ENCODE measurements around the gene MYLIP. TPM values are rescaled to one million over a fixed set of nuclear protein-coding genes. Genes with fewer than 3 reads are reported as not detected.

Gene MYLIP
- total RNA-seq, 1 experiment from 2014 or later: 48.1 TPM

DNA sequence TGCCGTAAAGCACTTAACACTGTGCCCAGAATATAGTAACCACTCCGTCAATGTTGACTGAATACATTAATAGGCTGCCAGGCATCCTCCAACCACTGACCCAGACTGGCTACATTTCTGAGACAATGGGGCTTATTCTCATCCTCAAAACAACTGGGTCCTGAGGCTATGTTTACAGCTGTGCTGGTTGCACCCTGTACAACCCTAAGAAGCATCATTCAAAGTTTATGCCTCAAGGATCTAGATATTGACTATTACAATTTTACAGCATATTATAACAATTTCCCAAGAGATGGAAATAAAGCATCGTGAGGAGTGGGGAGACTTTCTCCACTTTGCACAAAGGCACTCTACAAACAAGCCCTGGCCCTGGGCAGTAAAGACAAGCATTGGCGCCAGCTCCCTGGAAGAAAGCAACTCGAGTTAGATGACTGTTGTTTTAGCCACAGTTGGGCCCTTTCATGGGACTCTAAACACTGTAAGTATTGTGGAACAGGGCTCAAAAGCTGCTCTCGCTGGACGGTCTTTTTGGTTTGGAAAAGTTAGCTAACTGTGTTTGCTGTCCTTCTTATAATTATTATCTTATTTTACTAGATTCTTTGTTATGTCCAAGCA is 30.2 kb downstream of the MYLIP start:
- intact Hi-C loops (cut with micrococcal nuclease; ENCODE audit: unreplicated experiment): no loop called here
- H3K27ac Mint-ChIP-seq (ENCODE audit: unreplicated experiment): no peak overlapping the region
- no peak overlapping the region for H3K4me3 ChIP-seq (ENCODE audit: low read depth, low read length)
- no peaks in the 10 kb centered on the region for H3K27me3 ChIP-seq (replicated peaks; ENCODE audit: control insufficient read depth, insufficient read depth, low read length)
- POLR2A ChIA-PET: interaction anchor here (0.9 kb wide), 1 partner anchor 31 kb away, joined by 3 read pairs; the partner anchor contains the start of gene MYLIP
- peaks cover 2% of the 10 kb centered on the region for H3K36me3 ChIP-seq (ENCODE audit: control insufficient read depth, insufficient read depth, low read length)
- H3K9me3 ChIP-seq: peaks cover 3% of the 10 kb centered on the region; the same call in 1 of the 2 replicates
- no peaks in the 10 kb centered on the region for H3K27me3 Mint-ChIP-seq (ENCODE audit: insufficient read depth, unreplicated experiment)
- no peaks in the 10 kb centered on the region for H3K9me3 Mint-ChIP-seq (ENCODE audit: unreplicated experiment)
- H3K4me1 Mint-ChIP-seq (ENCODE audit: low read depth, unreplicated experiment): peaks cover 13% of the 10 kb centered on the region
- BruUV-seq (replicated peaks): no TSS peak
- peaks cover 10% of the 10 kb centered on the region; the same call in 1 of the 2 replicates for H3K4me1 ChIP-seq
- TF ChIP-seq, protein P1, sequence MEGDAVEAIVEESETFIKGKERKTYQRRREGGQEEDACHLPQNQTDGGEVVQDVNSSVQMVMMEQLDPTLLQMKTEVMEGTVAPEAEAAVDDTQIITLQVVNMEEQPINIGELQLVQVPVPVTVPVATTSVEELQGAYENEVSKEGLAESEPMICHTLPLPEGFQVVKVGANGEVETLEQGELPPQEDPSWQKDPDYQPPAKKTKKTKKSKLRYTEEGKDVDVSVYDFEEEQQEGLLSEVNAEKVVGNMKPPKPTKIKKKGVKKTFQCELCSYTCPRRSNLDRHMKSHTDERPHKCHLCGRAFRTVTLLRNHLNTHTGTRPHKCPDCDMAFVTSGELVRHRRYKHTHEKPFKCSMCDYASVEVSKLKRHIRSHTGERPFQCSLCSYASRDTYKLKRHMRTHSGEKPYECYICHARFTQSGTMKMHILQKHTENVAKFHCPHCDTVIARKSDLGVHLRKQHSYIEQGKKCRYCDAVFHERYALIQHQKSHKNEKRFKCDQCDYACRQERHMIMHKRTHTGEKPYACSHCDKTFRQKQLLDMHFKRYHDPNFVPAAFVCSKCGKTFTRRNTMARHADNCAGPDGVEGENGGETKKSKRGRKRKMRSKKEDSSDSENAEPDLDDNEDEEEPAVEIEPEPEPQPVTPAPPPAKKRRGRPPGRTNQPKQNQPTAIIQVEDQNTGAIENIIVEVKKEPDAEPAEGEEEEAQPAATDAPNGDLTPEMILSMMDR (IDR thresholded peaks at IDR 0.05; ENCODE audit: insufficient read depth in 1 of 2, low read depth in 1 of 2, low read length in 1 of 2, severe bottlenecking in 1 of 2, unreplicated experiment in 1 of 2): no peak
- CTCF ChIA-PET: no interaction called here
- no peak for DNase-seq
- H3K36me3 Mint-ChIP-seq (ENCODE audit: insufficient read depth, unreplicated experiment): peaks cover 18% of the 10 kb centered on the region
- H3K4me3 Mint-ChIP-seq (ENCODE audit: unreplicated experiment): no peak overlapping the region

DNA sequence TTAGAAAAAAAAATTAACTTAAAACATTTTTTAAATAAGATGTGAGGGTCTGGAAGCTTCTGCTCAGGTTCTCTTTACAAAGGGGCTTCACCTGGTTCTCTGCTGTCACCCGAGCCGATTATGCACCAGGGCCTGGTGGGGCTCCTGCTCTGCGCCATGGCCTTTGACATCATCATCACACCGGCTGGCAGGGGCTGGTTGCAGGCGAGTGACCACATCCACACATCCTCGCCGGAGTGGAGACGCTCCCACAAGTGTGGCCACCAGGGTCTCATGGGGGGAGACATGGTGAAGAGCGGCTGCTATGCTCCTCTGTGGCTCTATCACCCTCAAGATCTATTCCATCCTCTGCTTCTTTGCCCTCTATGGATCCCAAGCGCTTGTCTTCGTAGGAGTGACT is 31.9 kb downstream of the MYLIP start:
- intact Hi-C loops (cut with micrococcal nuclease; ENCODE audit: unreplicated experiment): no loop called here
- TF ChIP-seq, protein P1 (IDR thresholded peaks at IDR 0.05; ENCODE audit: insufficient read depth in 1 of 2, low read depth in 1 of 2, low read length in 1 of 2, severe bottlenecking in 1 of 2, unreplicated experiment in 1 of 2): no peak
- no TSS peak for BruUV-seq (replicated peaks)
- no peaks in the 10 kb centered on the region for H3K27me3 ChIP-seq (replicated peaks; ENCODE audit: control insufficient read depth, insufficient read depth, low read length)
- H3K4me1 ChIP-seq: peaks cover 25% of the 10 kb centered on the region
- H3K9me3 ChIP-seq: peaks cover 3% of the 10 kb centered on the region; the same call in 1 of the 2 replicates
- POLR2A ChIA-PET: no interaction called here
- no peak overlapping the region for H3K4me3 ChIP-seq (ENCODE audit: low read depth, low read length)
- H3K9me3 Mint-ChIP-seq (ENCODE audit: unreplicated experiment): no peaks in the 10 kb centered on the region
- no peaks in the 10 kb centered on the region for H3K27me3 Mint-ChIP-seq (ENCODE audit: insufficient read depth, unreplicated experiment)
- CTCF ChIA-PET: no interaction called here
- H3K27ac Mint-ChIP-seq (ENCODE audit: unreplicated experiment): peak overlapping the region; percentile 11
- DNase-seq: no peak
- peaks cover 8% of the 10 kb centered on the region for H3K36me3 Mint-ChIP-seq (ENCODE audit: insufficient read depth, unreplicated experiment)
- H3K36me3 ChIP-seq (ENCODE audit: control insufficient read depth, insufficient read depth, low read length): no peaks in the 10 kb centered on the region; the same call in 1 of the 2 replicates
- H3K4me3 Mint-ChIP-seq (ENCODE audit: unreplicated experiment): no peak overlapping the region
- peaks cover 21% of the 10 kb centered on the region for H3K4me1 Mint-ChIP-seq (ENCODE audit: low read depth, unreplicated experiment)

DNA sequence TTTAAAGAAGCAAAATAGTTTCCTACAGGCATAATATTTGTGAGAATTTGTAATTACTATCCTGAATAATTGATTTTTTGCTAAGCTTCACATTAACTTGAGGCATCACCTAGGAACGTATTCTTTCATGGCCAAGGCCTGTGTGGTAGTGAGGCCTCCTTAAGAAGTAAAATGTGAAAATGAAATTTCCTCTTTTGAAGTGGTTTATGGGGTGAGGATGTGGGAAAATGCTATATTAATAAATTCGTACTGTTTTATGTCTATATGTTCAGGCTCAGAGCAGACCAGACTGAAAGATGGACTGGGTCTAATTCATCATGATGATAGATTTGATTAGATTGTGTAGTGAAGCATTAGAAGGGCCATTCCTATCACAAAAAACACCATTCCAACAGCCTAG is 33.1 kb downstream of the MYLIP start:
- Histone ChIP-seq H3K4me3 (ENCODE audit: low read depth, low read length) (no peak overlapping the region), H3K4me1 (peaks cover 34% of the 10 kb centered on the region), H3K36me3 (ENCODE audit: control insufficient read depth, insufficient read depth, low read length) (no peaks in the 10 kb centered on the region), H3K9me3 (no peaks in the 10 kb centered on the region), H3K27me3 (replicated peaks; ENCODE audit: control insufficient read depth, insufficient read depth, low read length) (no peaks in the 10 kb centered on the region)
- H3K36me3 Mint-ChIP-seq (ENCODE audit: insufficient read depth, unreplicated experiment): peaks cover 8% of the 10 kb centered on the region
- CTCF ChIA-PET: no interaction called here
- DNase-seq: no peak
- H3K4me3 Mint-ChIP-seq (ENCODE audit: unreplicated experiment): no peak overlapping the region
- H3K4me1 Mint-ChIP-seq (ENCODE audit: low read depth, unreplicated experiment): peaks cover 33% of the 10 kb centered on the region
- H3K27ac Mint-ChIP-seq (ENCODE audit: unreplicated experiment): no peak overlapping the region
- no peaks in the 10 kb centered on the region for H3K27me3 Mint-ChIP-seq (ENCODE audit: insufficient read depth, unreplicated experiment)
- BruUV-seq (replicated peaks): no TSS peak
- intact Hi-C loops (cut with micrococcal nuclease; ENCODE audit: unreplicated experiment): no loop called here
- no peaks in the 10 kb centered on the region for H3K9me3 Mint-ChIP-seq (ENCODE audit: unreplicated experiment)
- TF ChIP-seq, protein P1 (IDR thresholded peaks at IDR 0.05; ENCODE audit: insufficient read depth in 1 of 2, low read depth in 1 of 2, low read length in 1 of 2, severe bottlenecking in 1 of 2, unreplicated experiment in 1 of 2): no peak
- POLR2A ChIA-PET: no interaction called here
